Mesothelial cell of epicardium (in vitro differentiated cells): ENCODE results near the gene CMKLR1. TPM values are rescaled to one million over a fixed set of nuclear protein-coding genes. Genes with fewer than 3 reads are reported as not detected.

Experiments used
- DNase-seq, 2 experiments: peaks; one replicate each; pipeline ENCODE4 v3.0.0; 2021; ENCODE audit warnings: low spot score in 2 of 2; ENCODE audit not compliant: unreplicated experiment in 2 of 2
- H3K27ac Mint-ChIP-seq: 2 replicates; pipeline ENCODE4 v1.8.0; 2021; ENCODE audit warnings: mixed read lengths
- H3K27me3 Mint-ChIP-seq: 2 replicates; pipeline ENCODE4 v1.8.0; 2021; ENCODE audit warnings: low read depth, mixed read lengths
- H3K36me3 Mint-ChIP-seq: 2 replicates; pipeline ENCODE4 v1.8.0; 2021; ENCODE audit warnings: mixed read lengths
- H3K4me1 Mint-ChIP-seq: 2 replicates; pipeline ENCODE4 v1.8.0; 2021; ENCODE audit warnings: mixed read lengths
- H3K4me3 Mint-ChIP-seq: 2 replicates; pipeline ENCODE4 v1.8.0; 2021; ENCODE audit warnings: mild to moderate bottlenecking, moderate library complexity, mixed read lengths
- H3K9me3 Mint-ChIP-seq: 2 replicates; pipeline ENCODE4 v1.8.0; 2021; ENCODE audit warnings: mixed read lengths
- CTCF ChIP-seq: fragments of 200-600 bp; sonication (generic); IDR thresholded peaks from one replicate; pipeline ENCODE4 v1.5.0; 2021; ENCODE audit warnings: antibody characterized with exemption; ENCODE audit not compliant: unreplicated experiment
- total RNA-seq: library from RNA; stranded (reverse); gene quantifications from 3 replicates; pipeline ENCODE4 v1.2.1, GENCODE V29; 2021

The CMKLR1 gene
- total RNA-seq, 1 donor from 2014 or later: 0.87 TPM

- H3K9me3 Mint-ChIP-seq: no peaks in the 10 kb centered on the region
- H3K27me3 Mint-ChIP-seq: peaks cover 9% of the 10 kb centered on the region
- no peak for DNase-seq
- no peak for TF ChIP-seq CTCF
- H3K27ac Mint-ChIP-seq: no peak overlapping the region
- H3K36me3 Mint-ChIP-seq: no peaks in the 10 kb centered on the region
- H3K4me1 Mint-ChIP-seq: no peaks in the 10 kb centered on the region
- H3K4me3 Mint-ChIP-seq: no peak overlapping the region
These were observed 9.7 kb upstream of the CMKLR1 start for GRCh38 chr12:108348842-108349241.

GRCh38 chr12:108346727-108347710 lies 7.9 kb upstream of the CMKLR1 start:
- no peak overlapping the region for H3K4me3 Mint-ChIP-seq
- no peaks in the 10 kb centered on the region for H3K4me1 Mint-ChIP-seq
- peaks cover 14% of the 10 kb centered on the region for H3K27me3 Mint-ChIP-seq
- H3K36me3 Mint-ChIP-seq: no peaks in the 10 kb centered on the region
- H3K27ac Mint-ChIP-seq: no peak overlapping the region
- no peak for TF ChIP-seq CTCF
- no peak for DNase-seq
- H3K9me3 Mint-ChIP-seq: no peaks in the 10 kb centered on the region

- Mint-ChIP-seq H3K4me3 (no peak overlapping the region), H3K27me3 (peaks cover 18% of the 10 kb centered on the region)
- no peak for TF ChIP-seq CTCF
These were observed 6.9 kb upstream of the CMKLR1 start for GRCh38 chr12:108345716-108346633.

GRCh38 chr12:108342985-108343384 lies 3.9 kb upstream of the CMKLR1 start:
- no peak for DNase-seq
- peaks cover 36% of the 10 kb centered on the region for H3K27me3 Mint-ChIP-seq
- H3K27ac Mint-ChIP-seq: no peak overlapping the region
- no peak overlapping the region for H3K4me3 Mint-ChIP-seq
- no peaks in the 10 kb centered on the region for H3K4me1 Mint-ChIP-seq
- no peaks in the 10 kb centered on the region for H3K9me3 Mint-ChIP-seq
- TF ChIP-seq CTCF: no peak
- H3K36me3 Mint-ChIP-seq: no peaks in the 10 kb centered on the region

More at GRCh38 chr12:108345716-108346633, 6.9 kb upstream of the CMKLR1 start:
- no peak overlapping the region for H3K27ac Mint-ChIP-seq
- no peaks in the 10 kb centered on the region for H3K4me1 Mint-ChIP-seq
- no peaks in the 10 kb centered on the region for H3K36me3 Mint-ChIP-seq
- DNase-seq: no peak
- H3K9me3 Mint-ChIP-seq: no peaks in the 10 kb centered on the region
